HepG2 (cell line): ENCODE results near the gene ZNF19. TPM values are rescaled to one million over a fixed set of nuclear protein-coding genes. Genes with fewer than 3 reads are reported as not detected.

Experiments
- ARNTL ChIP-seq: sonication (generic); formaldehyde crosslinking; IDR thresholded peaks from 2 replicates; pipeline ENCODE4 v1.4.0; 2020; ENCODE audit warnings: mild to moderate bottlenecking, missing genetic modification reagents
- SCMH1 ChIP-seq: sonication (generic); formaldehyde crosslinking; IDR thresholded peaks from 2 replicates; pipeline ENCODE4 v1.9.0; 2021; ENCODE audit warnings: missing genetic modification reagents, mild to moderate bottlenecking, borderline replicate concordance
- TBX2 ChIP-seq: sonication (generic); formaldehyde crosslinking; IDR thresholded peaks from 2 replicates; pipeline ENCODE4 v1.5.0; 2020; ENCODE audit warnings: missing genetic modification reagents, mild to moderate bottlenecking, borderline replicate concordance
- TOE1 ChIP-seq: sonication (generic); formaldehyde crosslinking; IDR thresholded peaks from 2 replicates; pipeline ENCODE4 v1.4.0; 2020; ENCODE audit warnings: mild to moderate bottlenecking, missing genetic modification reagents
- ZNF232 ChIP-seq: sonication (generic); formaldehyde crosslinking; IDR thresholded peaks from 2 replicates; pipeline ENCODE4 v1.4.0; 2020; ENCODE audit warnings: missing genetic modification reagents, borderline replicate concordance
- ZNF510 ChIP-seq: sonication (generic); formaldehyde crosslinking; IDR thresholded peaks from 2 replicates; pipeline ENCODE4 v1.4.0; 2020; ENCODE audit warnings: low read depth, mild to moderate bottlenecking, missing genetic modification reagents
- ZNF589 ChIP-seq: sonication (generic); formaldehyde crosslinking; conservative IDR thresholded peaks from 2 replicates; pipeline ENCODE4 v1.8.0; 2022; ENCODE audit warnings: mild to moderate bottlenecking, moderate library complexity, missing genetic modification reagents
- ZNF7 ChIP-seq: IDR thresholded peaks from 2 replicates; pipeline ENCODE4 v1.6.1; 2016; ENCODE audit warnings: missing biosample characterization, missing genetic modification reagents
- polyA plus RNA-seq, 8 experiments: library from polyadenylated mRNA; depleted of rRNA in 3 of 8; stranded (reverse) in 7 of 8; unstranded in 1 of 8; fragments of >200 nt; fragmentation: Illumina TruSeq in 4 of 8; extraction: Trizol in 4 of 8; gene quantifications; 2 replicates each; pipeline versions ENCODE4 v1.2.1 to v1.2.3, GENCODE V29; 2011 to 2016; ENCODE audit warnings: low read depth in 4 of 8, missing spikeins in 1 of 8, mixed read lengths in 1 of 8; ENCODE audit not compliant: insufficient read depth in 1 of 8
- total RNA-seq, 5 experiments: library from RNA; depleted of rRNA; stranded (reverse); fragments of >200 nt; fragmentation: Illumina TruSeq; extraction: Trizol; gene quantifications; 2 replicates each; pipeline ENCODE4 v1.2.3, GENCODE V29; 2016; ENCODE audit warnings: low read depth in 1 of 5
- TF ChIP-seq, protein P1 (sequence below): sonication (generic); formaldehyde crosslinking; IDR thresholded peaks from 2 replicates; pipeline ENCODE4; 2020; ENCODE audit warnings: missing genetic modification reagents, mild to moderate bottlenecking, borderline replicate concordance
- TF ChIP-seq, protein P2 (sequence below): sonication (generic); formaldehyde crosslinking; IDR thresholded peaks from 2 replicates; pipeline ENCODE4 v1.4.0; 2020; ENCODE audit warnings: missing genetic modification reagents, borderline replicate concordance
- TF ChIP-seq, protein P3 (sequence below): sonication (generic); formaldehyde crosslinking; IDR thresholded peaks from 2 replicates; pipeline ENCODE4 v1.8.1; 2022; ENCODE audit warnings: mild to moderate bottlenecking, missing genetic modification reagents
- TF ChIP-seq, protein P4 (sequence below): IDR thresholded peaks from 2 replicates; pipeline ENCODE4 v1.4.0; 2020; ENCODE audit warnings: mild to moderate bottlenecking, missing genetic modification reagents

The ZNF19 gene
- total and polyA plus RNA-seq, 2 of the 13 experiments (the other 11 are each of a cell fraction or from before 2014, with no cell fraction given), result 3.2 to 5.8 TPM

DNA sequence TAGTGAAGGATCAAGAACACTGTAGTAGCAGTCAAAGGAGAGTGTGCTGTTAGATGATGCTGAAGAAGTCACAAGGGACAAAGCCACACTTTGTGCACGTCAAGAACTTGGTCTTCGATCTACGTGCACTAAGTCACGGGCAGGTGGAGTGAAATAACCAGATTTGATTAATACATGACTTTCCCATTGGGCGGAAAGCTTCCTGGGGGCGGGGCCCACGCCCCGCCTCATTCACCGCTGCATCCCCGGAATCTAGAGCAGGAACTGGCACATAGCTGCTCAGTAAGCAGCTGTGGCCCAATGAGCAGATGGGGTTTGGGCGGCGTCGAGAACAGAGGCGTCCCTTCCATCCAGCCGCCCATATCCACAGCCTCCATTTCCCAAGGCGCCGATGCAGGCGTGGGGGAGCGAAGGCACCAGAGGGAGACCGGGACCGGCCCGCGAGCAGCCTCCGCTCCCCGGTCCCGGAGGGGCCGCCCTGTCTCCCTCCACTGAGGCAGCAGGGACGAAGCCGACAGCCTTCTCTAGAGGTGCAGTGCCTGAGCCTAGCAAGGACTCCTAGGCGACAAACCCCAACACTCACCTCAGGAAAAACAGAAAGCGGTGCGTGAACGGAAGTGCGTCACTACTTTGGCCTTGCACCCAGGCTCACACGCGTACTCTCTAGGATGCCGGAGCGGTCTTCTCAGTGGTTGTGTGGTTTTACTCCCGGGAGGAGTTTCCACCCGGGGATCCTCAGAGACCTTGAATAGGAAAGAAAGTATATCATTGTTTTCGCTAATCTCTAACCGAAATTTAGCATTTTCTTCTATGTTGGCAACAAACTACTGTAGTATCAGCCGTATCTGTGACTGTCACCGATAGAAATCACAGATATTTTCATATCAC, 4.9 kb downstream of the ZNF19 start (continued):
- TF ChIP-seq, protein P1, sequence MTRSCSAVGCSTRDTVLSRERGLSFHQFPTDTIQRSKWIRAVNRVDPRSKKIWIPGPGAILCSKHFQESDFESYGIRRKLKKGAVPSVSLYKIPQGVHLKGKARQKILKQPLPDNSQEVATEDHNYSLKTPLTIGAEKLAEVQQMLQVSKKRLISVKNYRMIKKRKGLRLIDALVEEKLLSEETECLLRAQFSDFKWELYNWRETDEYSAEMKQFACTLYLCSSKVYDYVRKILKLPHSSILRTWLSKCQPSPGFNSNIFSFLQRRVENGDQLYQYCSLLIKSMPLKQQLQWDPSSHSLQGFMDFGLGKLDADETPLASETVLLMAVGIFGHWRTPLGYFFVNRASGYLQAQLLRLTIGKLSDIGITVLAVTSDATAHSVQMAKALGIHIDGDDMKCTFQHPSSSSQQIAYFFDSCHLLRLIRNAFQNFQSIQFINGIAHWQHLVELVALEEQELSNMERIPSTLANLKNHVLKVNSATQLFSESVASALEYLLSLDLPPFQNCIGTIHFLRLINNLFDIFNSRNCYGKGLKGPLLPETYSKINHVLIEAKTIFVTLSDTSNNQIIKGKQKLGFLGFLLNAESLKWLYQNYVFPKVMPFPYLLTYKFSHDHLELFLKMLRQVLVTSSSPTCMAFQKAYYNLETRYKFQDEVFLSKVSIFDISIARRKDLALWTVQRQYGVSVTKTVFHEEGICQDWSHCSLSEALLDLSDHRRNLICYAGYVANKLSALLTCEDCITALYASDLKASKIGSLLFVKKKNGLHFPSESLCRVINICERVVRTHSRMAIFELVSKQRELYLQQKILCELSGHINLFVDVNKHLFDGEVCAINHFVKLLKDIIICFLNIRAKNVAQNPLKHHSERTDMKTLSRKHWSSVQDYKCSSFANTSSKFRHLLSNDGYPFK (CRISPR knock-in tag), result peak; percentile 92
- peak; percentile 80; the same call in 1 of the 2 replicates for TF ChIP-seq TOE1 (CRISPR knock-in tag)
- no peak; the same call in 1 of the 2 replicates for TF ChIP-seq ZNF7 (CRISPR knock-in tag)
- TF ChIP-seq, protein P2, sequence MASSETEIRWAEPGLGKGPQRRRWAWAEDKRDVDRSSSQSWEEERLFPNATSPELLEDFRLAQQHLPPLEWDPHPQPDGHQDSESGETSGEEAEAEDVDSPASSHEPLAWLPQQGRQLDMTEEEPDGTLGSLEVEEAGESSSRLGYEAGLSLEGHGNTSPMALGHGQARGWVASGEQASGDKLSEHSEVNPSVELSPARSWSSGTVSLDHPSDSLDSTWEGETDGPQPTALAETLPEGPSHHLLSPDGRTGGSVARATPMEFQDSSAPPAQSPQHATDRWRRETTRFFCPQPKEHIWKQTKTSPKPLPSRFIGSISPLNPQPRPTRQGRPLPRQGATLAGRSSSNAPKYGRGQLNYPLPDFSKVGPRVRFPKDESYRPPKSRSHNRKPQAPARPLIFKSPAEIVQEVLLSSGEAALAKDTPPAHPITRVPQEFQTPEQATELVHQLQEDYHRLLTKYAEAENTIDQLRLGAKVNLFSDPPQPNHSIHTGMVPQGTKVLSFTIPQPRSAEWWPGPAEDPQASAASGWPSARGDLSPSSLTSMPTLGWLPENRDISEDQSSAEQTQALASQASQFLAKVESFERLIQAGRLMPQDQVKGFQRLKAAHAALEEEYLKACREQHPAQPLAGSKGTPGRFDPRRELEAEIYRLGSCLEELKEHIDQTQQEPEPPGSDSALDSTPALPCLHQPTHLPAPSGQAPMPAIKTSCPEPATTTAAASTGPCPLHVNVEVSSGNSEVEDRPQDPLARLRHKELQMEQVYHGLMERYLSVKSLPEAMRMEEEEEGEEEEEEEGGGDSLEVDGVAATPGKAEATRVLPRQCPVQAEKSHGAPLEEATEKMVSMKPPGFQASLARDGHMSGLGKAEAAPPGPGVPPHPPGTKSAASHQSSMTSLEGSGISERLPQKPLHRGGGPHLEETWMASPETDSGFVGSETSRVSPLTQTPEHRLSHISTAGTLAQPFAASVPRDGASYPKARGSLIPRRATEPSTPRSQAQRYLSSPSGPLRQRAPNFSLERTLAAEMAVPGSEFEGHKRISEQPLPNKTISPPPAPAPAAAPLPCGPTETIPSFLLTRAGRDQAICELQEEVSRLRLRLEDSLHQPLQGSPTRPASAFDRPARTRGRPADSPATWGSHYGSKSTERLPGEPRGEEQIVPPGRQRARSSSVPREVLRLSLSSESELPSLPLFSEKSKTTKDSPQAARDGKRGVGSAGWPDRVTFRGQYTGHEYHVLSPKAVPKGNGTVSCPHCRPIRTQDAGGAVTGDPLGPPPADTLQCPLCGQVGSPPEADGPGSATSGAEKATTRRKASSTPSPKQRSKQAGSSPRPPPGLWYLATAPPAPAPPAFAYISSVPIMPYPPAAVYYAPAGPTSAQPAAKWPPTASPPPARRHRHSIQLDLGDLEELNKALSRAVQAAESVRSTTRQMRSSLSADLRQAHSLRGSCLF (CRISPR knock-in tag), result 0 out of 2 replicates have a peak, but pooled peaks have one; percentile 15
- TF ChIP-seq ZNF589 (CRISPR knock-in tag), result 0 out of 2 replicates have a peak, but pooled peaks have one; percentile 34
- TF ChIP-seq ZNF232 (CRISPR knock-in tag), result no peak
- peak; percentile 59; the same call in 1 of the 2 replicates for TF ChIP-seq ARNTL (CRISPR knock-in tag)
- TF ChIP-seq, protein P3, sequence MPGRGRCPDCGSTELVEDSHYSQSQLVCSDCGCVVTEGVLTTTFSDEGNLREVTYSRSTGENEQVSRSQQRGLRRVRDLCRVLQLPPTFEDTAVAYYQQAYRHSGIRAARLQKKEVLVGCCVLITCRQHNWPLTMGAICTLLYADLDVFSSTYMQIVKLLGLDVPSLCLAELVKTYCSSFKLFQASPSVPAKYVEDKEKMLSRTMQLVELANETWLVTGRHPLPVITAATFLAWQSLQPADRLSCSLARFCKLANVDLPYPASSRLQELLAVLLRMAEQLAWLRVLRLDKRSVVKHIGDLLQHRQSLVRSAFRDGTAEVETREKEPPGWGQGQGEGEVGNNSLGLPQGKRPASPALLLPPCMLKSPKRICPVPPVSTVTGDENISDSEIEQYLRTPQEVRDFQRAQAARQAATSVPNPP, result no peak
- peak; percentile 89 for TF ChIP-seq TBX2
- TF ChIP-seq ZNF510, result no peak; the same call in 1 of the 2 replicates
- no peak for TF ChIP-seq SCMH1
- TF ChIP-seq, protein P4, sequence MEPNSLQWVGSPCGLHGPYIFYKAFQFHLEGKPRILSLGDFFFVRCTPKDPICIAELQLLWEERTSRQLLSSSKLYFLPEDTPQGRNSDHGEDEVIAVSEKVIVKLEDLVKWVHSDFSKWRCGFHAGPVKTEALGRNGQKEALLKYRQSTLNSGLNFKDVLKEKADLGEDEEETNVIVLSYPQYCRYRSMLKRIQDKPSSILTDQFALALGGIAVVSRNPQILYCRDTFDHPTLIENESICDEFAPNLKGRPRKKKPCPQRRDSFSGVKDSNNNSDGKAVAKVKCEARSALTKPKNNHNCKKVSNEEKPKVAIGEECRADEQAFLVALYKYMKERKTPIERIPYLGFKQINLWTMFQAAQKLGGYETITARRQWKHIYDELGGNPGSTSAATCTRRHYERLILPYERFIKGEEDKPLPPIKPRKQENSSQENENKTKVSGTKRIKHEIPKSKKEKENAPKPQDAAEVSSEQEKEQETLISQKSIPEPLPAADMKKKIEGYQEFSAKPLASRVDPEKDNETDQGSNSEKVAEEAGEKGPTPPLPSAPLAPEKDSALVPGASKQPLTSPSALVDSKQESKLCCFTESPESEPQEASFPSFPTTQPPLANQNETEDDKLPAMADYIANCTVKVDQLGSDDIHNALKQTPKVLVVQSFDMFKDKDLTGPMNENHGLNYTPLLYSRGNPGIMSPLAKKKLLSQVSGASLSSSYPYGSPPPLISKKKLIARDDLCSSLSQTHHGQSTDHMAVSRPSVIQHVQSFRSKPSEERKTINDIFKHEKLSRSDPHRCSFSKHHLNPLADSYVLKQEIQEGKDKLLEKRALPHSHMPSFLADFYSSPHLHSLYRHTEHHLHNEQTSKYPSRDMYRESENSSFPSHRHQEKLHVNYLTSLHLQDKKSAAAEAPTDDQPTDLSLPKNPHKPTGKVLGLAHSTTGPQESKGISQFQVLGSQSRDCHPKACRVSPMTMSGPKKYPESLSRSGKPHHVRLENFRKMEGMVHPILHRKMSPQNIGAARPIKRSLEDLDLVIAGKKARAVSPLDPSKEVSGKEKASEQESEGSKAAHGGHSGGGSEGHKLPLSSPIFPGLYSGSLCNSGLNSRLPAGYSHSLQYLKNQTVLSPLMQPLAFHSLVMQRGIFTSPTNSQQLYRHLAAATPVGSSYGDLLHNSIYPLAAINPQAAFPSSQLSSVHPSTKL (CRISPR knock-in tag), result peak; percentile 76
